Measurements from ENCODE around the gene IFT43.

- no peak for TF ChIP-seq USF2 (CRISPR knock-in tag; IDR thresholded peaks at IDR 0.05)
- TF ChIP-seq ESRRA (CRISPR knock-in tag; IDR thresholded peaks at IDR 0.05; ENCODE audit: borderline replicate concordance) = no peak
- TF ChIP-seq TCF7 (CRISPR knock-in tag; IDR thresholded peaks at IDR 0.05; ENCODE audit: low read depth) = no peak
- TF ChIP-seq CTCF (IDR thresholded peaks at IDR 0.05) = no peak
- no peak for TF ChIP-seq JUN (CRISPR knock-in tag; IDR thresholded peaks at IDR 0.05)
- no peak for TF ChIP-seq MAX (CRISPR knock-in tag; IDR thresholded peaks at IDR 0.05)
- no peak for TF ChIP-seq PREB (CRISPR knock-in tag; IDR thresholded peaks at IDR 0.05; ENCODE audit: borderline replicate concordance)
- TF ChIP-seq ZNF423 (CRISPR knock-in tag; IDR thresholded peaks at IDR 0.05) = no peak
- no peak for TF ChIP-seq ZBTB21 (CRISPR knock-in tag; IDR thresholded peaks at IDR 0.05; ENCODE audit: borderline replicate concordance)
Measured at GRCh38 chr14:75952489-75952888, 33.1 kb upstream of the IFT43 start.
